NB4 (cell line): Measurements from ENCODE around the gene PIK3C2B.

Experiments
- DNase-seq: peaks from one replicate; pipeline ENCODE4 v3.0.0; 2010; ENCODE audit warnings: low read depth
- H3K4me3 ChIP-seq: one replicate; pipeline ENCODE4 v1.5.1; 2011; ENCODE audit warnings: mild to moderate bottlenecking, low read depth, low read length, moderate library complexity
- MYC ChIP-seq: IDR thresholded peaks from 2 replicates; pipeline ENCODE4 v1.6.1; 2011; ENCODE audit warnings: low read depth, low read length
- POLR2A ChIP-seq: IDR thresholded peaks from 2 replicates; pipeline ENCODE4 v1.6.1; 2011; ENCODE audit warnings: mild to moderate bottlenecking; ENCODE audit not compliant: insufficient read length; ENCODE audit errors: extremely low read depth
- TF ChIP-seq, protein P1 (sequence below): IDR thresholded peaks from 2 replicates; pipeline ENCODE4 v1.6.1; 2011; ENCODE audit warnings: low read depth, low read length
- TF ChIP-seq, protein P2 (sequence below): IDR thresholded peaks from one replicate; pipeline ENCODE4 v1.5.1; 2012; ENCODE audit warnings: low read depth, low read length

The PIK3C2B gene

DNA sequence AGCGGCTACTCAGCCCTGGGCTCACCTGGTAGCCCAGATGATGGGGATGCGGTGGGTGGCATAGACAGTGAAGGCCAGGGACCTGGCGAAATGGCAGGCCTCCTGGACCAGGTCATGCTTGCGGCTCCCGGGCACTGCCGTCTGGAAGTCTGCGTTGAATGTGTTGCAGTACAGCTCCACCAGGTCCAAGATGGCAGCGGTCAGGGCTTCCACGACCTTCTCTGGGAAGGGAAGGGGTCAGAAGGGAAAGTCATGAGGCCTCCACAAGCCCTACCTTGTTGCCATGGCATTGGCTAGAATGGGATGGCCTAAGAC lies 38.8 kb downstream of the PIK3C2B start:
- TF ChIP-seq, protein P1, sequence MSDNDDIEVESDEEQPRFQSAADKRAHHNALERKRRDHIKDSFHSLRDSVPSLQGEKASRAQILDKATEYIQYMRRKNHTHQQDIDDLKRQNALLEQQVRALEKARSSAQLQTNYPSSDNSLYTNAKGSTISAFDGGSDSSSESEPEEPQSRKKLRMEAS, result no peak
- TF ChIP-seq, protein P2, sequence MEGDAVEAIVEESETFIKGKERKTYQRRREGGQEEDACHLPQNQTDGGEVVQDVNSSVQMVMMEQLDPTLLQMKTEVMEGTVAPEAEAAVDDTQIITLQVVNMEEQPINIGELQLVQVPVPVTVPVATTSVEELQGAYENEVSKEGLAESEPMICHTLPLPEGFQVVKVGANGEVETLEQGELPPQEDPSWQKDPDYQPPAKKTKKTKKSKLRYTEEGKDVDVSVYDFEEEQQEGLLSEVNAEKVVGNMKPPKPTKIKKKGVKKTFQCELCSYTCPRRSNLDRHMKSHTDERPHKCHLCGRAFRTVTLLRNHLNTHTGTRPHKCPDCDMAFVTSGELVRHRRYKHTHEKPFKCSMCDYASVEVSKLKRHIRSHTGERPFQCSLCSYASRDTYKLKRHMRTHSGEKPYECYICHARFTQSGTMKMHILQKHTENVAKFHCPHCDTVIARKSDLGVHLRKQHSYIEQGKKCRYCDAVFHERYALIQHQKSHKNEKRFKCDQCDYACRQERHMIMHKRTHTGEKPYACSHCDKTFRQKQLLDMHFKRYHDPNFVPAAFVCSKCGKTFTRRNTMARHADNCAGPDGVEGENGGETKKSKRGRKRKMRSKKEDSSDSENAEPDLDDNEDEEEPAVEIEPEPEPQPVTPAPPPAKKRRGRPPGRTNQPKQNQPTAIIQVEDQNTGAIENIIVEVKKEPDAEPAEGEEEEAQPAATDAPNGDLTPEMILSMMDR, result no peak
- TF ChIP-seq MYC, result no peak
- TF ChIP-seq POLR2A, result no peak
- no peak overlapping the region for H3K4me3 ChIP-seq
- DNase-seq, result no peak

DNA sequence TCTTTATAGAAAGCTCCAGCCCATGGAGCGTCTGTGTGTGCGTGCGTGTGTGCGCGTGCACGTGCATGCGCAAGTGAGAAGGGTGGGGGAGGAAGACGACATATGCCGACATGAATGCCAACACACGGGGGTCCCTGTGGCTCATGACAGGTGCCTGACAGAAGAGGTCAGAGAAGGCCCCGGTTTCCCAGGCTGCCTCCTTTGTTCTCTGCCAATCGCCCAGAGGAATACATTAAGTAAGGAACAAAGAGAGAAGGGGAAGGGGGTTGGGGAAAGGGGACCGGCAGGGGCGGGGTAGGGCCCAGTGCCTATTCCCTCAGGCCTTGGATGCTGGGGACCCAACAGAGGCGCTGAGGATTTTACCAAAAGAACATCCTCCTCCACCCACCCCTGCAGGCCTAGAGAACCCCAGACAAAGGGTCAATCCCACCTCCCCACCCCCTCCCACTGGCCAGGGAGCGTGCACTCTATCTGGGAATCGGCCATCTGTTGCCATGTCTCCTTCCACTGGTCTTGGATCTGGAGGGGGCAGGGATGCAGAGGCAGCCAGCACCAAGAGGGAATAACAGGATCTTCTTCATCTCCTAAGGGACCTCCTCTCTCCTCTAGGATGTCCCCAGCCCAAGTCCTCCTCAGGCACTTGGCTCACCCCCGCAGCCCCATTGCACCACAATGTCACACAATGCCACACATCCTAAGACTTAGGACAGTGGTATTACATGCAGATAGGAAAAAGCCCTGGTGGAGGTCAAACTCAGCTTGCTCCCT lies 39.4 kb downstream of the PIK3C2B start:
- H3K4me3 ChIP-seq, result no peak overlapping the region
- DNase-seq, result no peak
- TF ChIP-seq, protein P1, result no peak
- no peak for TF ChIP-seq MYC
- TF ChIP-seq, protein P2, result no peak
- TF ChIP-seq POLR2A, result no peak

DNA sequence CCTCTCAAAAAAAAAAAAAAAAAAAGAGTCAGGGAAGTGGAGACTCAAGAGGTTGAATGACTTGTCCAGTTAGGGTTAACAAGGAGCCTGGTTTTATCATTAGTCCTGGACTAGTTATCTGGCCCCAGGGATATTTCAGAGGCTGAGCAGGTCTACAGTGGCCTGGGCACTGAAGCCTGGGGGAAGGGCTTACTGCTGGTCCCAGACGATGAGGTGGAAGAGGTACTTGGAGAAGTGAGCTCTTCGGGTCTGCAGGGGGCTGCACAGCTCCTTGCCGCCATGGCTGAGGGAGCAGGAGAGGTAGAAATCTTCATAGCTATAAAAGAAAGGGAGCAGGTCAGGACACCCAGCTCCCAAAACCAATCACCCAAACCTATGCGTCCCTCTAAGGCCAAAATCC lies 40.1 kb downstream of the PIK3C2B start:
- H3K4me3 ChIP-seq, result no peak overlapping the region
- no peak for DNase-seq
- TF ChIP-seq, protein P1, result no peak
- TF ChIP-seq, protein P2, result no peak
- no peak for TF ChIP-seq MYC
- TF ChIP-seq POLR2A, result no peak

DNA sequence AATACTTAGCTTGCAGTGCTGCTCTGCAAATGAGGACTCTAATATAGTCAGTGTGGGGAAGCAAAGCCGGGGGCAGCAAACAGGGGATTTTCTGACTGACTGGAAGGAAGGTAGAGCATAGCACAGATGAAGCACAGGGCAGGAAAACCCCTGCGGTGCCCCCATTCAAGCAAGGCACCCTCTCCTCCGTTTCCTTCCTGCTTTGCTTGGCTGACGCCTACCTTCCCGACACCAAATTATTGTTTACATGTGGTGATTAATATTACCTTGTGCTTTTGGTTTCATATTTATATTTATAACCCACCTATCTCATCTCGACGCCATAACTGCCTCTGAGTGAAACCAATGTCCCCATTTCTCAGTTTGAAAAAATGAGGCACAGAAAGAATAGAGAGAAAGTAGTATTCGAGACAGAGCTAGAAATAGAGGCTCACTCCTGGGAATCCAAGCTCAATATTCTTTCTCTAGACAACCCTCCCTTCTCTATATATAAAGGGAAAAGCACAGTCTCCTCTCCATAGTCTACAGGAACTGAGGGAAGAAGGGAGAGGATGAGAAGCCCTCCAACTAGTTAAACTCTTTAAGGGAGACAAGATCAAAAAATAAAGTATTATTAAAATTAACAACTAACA lies 41.3 kb downstream of the PIK3C2B start:
- TF ChIP-seq, protein P1, result no peak
- TF ChIP-seq, protein P2, result no peak
- no peak for TF ChIP-seq POLR2A
- no peak for TF ChIP-seq MYC
- DNase-seq, result no peak
- no peak overlapping the region for H3K4me3 ChIP-seq

DNA sequence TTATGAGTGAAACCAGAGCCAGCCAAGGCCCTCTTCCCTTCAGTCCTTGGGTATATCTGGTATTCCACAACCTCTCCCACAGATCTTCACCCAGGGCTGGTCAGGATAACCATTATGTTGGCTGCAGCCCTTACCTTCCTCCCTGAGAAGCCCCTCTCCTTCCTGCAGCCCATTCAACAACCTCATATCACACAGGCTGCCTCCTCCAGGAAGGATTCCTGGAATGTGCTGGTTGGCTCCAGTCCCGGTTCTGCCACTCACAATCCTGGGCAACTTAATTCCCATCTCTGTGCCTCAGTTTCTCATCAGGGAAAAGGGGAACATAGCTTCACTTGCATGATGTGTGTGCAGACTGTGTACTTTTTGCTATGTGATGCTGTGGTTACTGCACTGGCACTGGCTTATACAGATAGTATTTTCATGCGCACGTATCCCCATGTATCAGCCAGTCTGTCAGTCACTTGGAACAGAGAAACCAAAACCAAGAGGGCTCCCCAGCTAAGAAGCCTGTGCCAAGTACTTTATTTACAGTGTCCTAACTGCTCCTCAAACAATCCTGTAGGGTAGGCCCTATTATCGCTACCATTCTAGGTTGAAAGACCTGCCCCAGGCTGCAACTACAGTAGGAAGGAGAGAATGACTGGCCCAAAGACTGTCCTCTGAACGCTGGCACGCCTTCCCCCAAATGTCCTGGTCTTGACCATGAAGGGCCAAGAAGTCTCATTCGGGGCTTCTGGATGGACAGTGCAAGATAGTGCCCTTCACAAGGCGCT lies 43.1 kb downstream of the PIK3C2B start:
- no peak for DNase-seq
- no peak for TF ChIP-seq MYC
- TF ChIP-seq, protein P2, result no peak
- TF ChIP-seq POLR2A, result no peak
- TF ChIP-seq, protein P1, result no peak
- H3K4me3 ChIP-seq, result no peak overlapping the region
